Measurements from ENCODE around the gene CCNY. TPM values are rescaled to one million over a fixed set of nuclear protein-coding genes. Genes with fewer than 3 reads are reported as not detected.

The CCNY gene
- total RNA-seq, 2 donors from 2014 or later = 54.9 to 60.8 TPM

Other genes starting within 250 kb of the CCNY start
- gene CUL2, start 246.2 kb upstream of the CCNY start, total RNA-seq = 10 to 100 TPM; 42.8 to 45.7 TPM
- 100 to 1,000 TPM; 119 to 127 TPM for gene CREM, start 209.7 kb upstream of the CCNY start, total RNA-seq

All from natural killer cell treated with Interleukin-12 subunit alpha and Interleukin-12 subunit beta and Interleukin-15 and Interleukin-18, amount 100 ng/mL, for 72 hours (primary cell).